SK-N-SH treated with all-trans-retinoic acid at 6 μM for 48 hours (cell line): ENCODE measurements around the gene ZNF845.

Experiments
- CREB5 ChIP-seq: fragments of 250-450 bp; sonication (Bioruptor Pico); IDR thresholded peaks from 2 replicates; pipeline ENCODE4 v1.5.1; 2020; ENCODE audit warnings: low read depth, mild to moderate bottlenecking, moderate library complexity
- ZNF8 ChIP-seq: fragments of 450-650 bp; formaldehyde crosslinking; IDR thresholded peaks from 2 replicates; pipeline ENCODE4 v1.5.0; 2020; ENCODE audit warnings: mild to moderate bottlenecking, moderate library complexity

GRCh38 chr19:53388168-53388567 lies 54.6 kb downstream of the ZNF845 start:
- TF ChIP-seq CREB5 (CRISPR knock-in tag) (no peak), ZNF8 (CRISPR knock-in tag) (no peak)
